ENCODE measurements around the gene MYO7A. TPM values are rescaled to one million over a fixed set of nuclear protein-coding genes. Genes with fewer than 3 reads are reported as not detected.

MYO7A gene
- total RNA-seq, 4 donors from 2014 or later: 4.8 to 9.1 (median 6.4) TPM

DNA sequence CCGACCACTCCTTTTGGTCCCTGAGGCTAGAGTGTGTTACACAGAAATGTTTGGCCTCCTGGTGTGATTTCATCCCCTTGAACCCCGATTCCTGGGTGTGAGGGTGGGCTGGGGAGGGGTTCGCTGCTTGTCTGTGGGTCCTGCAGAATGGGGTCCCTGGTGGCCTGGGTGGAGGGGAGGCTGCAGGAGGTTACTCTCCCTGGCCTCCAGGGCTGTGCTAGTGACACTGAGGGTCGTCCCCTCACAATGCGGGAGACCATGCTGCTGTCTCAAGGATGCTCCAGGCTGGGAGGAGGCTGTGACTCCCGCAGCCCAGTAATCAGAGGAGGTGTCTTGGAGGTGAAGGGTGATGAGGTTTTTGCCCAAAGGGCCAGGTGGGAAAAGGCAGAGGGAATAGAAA lies 42.4 kb upstream of the MYO7A start:
- Histone ChIP-seq H3K27me3 (no peaks in the 10 kb centered on the region), H3K27ac (replicated peaks in 1 of 4) (no peak overlapping the region), H3K36me3 (peaks cover 0 to 9% (median 2%) of the 10 kb centered on the region in 4 donors), H3K4me3 (no peak overlapping the region), H3K4me1 (peaks cover 16 to 35% (median 26%) of the 10 kb centered on the region in 4 donors), H3K9me3 (no peaks in the 10 kb centered on the region)
- intact Hi-C loops (cut with DNase I): loop anchor here (5.0 kb wide), 1 partner anchor 163 kb away; no protein-coding TSS in a partner anchor
- WGBS: 90% methylated on average over 5 of the region's 6 CpGs
- TF ChIP-seq EP300 (IDR thresholded peaks at IDR 0.05) (no peak), POLR2AphosphoS5 (IDR thresholded peaks at IDR 0.05) (no peak), POLR2A (IDR thresholded peaks at IDR 0.05; ENCODE audit: low read depth) (no peak)
- TF ChIP-seq, protein P1, sequence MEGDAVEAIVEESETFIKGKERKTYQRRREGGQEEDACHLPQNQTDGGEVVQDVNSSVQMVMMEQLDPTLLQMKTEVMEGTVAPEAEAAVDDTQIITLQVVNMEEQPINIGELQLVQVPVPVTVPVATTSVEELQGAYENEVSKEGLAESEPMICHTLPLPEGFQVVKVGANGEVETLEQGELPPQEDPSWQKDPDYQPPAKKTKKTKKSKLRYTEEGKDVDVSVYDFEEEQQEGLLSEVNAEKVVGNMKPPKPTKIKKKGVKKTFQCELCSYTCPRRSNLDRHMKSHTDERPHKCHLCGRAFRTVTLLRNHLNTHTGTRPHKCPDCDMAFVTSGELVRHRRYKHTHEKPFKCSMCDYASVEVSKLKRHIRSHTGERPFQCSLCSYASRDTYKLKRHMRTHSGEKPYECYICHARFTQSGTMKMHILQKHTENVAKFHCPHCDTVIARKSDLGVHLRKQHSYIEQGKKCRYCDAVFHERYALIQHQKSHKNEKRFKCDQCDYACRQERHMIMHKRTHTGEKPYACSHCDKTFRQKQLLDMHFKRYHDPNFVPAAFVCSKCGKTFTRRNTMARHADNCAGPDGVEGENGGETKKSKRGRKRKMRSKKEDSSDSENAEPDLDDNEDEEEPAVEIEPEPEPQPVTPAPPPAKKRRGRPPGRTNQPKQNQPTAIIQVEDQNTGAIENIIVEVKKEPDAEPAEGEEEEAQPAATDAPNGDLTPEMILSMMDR (IDR thresholded peaks at IDR 0.05): no peak
- DNase-seq (ENCODE audit: extremely low spot score): no peak

DNA sequence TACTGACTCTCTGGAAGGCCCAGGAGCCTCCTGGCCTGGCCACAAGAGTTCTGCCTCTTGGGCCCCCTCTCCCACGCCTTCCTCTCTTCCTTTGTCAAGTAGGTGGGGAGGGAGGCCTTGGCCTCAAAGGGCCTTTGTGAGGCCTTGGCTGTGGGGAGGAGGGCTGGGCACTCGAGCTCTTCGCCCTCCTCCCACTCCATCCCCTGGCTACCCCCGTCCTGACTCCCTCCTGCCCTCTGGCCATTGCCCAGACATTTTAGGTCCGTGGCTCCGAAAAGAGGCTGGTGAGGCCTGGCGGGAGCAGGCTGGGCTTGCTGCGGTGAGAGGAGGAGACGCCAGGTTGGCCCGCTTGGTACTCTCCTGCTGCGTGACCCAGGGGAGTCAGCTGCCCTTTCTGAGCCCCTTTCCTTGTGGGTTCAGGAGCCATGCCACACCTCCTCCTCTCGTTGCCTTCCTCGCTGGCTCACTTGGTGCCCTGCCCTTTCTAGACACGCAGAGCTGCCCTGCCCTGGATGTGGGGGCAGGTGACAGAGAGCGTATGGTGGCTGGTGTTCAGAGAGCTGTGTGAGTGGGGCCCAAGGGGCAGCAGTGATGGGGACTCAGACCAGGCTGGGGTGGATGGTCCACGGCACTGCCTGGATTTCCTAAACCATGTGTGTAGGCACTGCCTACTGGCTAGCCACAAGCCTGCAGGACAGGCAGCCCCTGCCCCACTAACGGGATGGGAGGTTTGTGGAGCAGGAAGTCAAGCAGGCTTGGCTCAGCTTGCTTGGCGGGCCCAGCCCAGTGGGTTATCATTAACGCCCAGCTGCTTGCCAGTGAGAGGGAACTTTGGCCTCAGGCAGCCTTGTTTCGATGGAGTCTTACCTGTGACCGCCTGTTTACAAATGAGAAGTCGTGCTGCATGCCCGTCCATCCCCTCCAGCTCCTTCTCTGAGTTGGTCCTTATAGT lies 41.2 kb upstream of the MYO7A start:
- DNase-seq (ENCODE audit: extremely low spot score): no peak
- peak overlapping the region in 3 of 4 donors; percentile 4 to 31 (median 30) for H3K27ac ChIP-seq (replicated peaks in 1 of 4)
- no peak overlapping the region for H3K4me3 ChIP-seq
- peaks cover 0 to 9% (median 2%) of the 10 kb centered on the region in 4 donors for H3K36me3 ChIP-seq
- no peaks in the 10 kb centered on the region for H3K27me3 ChIP-seq
- no peaks in the 10 kb centered on the region for H3K9me3 ChIP-seq
- no peak for TF ChIP-seq POLR2AphosphoS5 (IDR thresholded peaks at IDR 0.05)
- no peak for TF ChIP-seq POLR2A (IDR thresholded peaks at IDR 0.05; ENCODE audit: low read depth)
- TF ChIP-seq, protein P1 (IDR thresholded peaks at IDR 0.05): no peak
- TF ChIP-seq EP300 (IDR thresholded peaks at IDR 0.05): no peak
- whole genome bisulfite sequencing: 88% methylated on average over 17 of the region's 23 CpGs
- intact Hi-C loops (cut with DNase I): loop anchor here (5.0 kb wide), 1 partner anchor 164 kb away; no protein-coding TSS in a partner anchor
- peaks cover 16 to 39% (median 26%) of the 10 kb centered on the region in 4 donors for H3K4me1 ChIP-seq

DNA sequence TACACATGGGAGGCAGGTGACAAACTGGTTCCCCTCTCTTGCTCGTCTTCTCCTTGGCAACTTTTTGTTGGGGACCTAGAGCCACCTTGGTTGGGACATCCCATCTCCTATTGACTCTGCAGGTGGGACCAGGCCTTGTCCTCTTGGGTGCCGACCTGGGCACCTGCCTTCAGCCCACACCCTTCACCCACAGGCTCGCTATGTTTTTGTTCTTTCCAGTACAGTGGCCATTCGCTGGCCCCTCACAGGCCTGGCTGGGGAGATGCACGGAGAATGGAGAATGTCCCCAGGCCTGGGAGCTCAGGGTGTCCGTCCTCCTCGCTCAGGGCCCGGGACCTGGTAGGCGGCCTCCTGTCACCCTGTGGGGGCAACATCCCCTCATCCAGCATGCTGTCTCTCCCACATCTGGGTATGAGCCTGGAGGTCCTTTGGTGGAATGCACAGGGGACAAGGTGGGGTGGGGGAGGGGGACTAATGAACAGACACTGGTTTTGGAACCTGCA lies 40.3 kb upstream of the MYO7A start:
- no peak overlapping the region for H3K27ac ChIP-seq (replicated peaks in 1 of 4)
- no peak overlapping the region for H3K4me3 ChIP-seq
- 100% methylated on average over 7 of the region's 9 CpGs for WGBS
- H3K9me3 ChIP-seq: no peaks in the 10 kb centered on the region
- H3K36me3 ChIP-seq: peaks cover 0 to 9% (median 2%) of the 10 kb centered on the region in 4 donors
- H3K4me1 ChIP-seq: peaks cover 7 to 37% (median 17%) of the 10 kb centered on the region in 4 donors
- no peaks in the 10 kb centered on the region for H3K27me3 ChIP-seq
- intact Hi-C loops (cut with DNase I): loop anchor here (5.0 kb wide), 1 partner anchor 165 kb away; no protein-coding TSS in a partner anchor
- DNase-seq (ENCODE audit: extremely low spot score): no peak
- TF ChIP-seq EP300 (IDR thresholded peaks at IDR 0.05): no peak
- TF ChIP-seq POLR2AphosphoS5 (IDR thresholded peaks at IDR 0.05): no peak
- TF ChIP-seq POLR2A (IDR thresholded peaks at IDR 0.05; ENCODE audit: low read depth): no peak
- TF ChIP-seq, protein P1 (IDR thresholded peaks at IDR 0.05): no peak

DNA sequence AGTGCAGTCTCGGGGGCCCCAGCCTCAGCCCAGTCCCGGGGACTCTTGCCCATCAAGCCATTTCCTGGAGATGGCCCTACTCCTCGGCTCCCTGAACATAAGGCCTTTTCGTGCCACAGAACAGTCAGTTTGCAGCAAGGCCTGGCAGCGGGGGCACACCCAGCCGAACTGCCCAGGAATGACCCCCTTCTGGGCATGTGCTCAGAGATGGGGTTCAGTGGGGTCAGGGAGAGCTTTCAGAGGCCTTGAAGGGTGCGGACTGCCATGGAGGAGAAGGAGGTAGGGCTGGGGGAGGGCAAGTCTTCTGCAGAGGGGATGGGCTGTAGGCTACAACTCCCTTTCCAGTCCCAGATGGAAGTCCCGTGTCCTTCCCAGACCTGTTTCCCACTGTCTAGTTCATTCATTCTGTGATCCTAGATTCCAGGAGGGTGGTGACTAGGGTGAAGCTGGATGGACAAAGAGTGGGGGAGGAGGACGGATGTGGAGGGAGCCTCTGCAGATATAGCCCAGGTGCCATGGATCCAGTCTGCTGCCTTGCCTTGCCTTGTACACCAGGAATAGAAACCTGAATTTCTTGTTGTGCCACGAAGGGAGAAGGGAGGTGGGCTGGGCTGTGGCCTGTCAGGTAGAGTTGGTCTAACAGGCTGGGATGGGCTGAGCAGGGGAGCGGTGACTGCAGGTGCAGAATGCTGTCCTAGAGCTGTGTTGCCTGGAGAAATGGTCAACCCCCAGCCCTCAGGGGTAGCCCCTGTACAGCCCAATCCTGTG lies 39.6 kb upstream of the MYO7A start:
- H3K36me3 ChIP-seq: peaks cover 0 to 9% (median 2%) of the 10 kb centered on the region in 4 donors
- intact Hi-C loops (cut with DNase I): loop anchor here (5.0 kb wide), 1 partner anchor 166 kb away; no protein-coding TSS in a partner anchor
- no peaks in the 10 kb centered on the region for H3K9me3 ChIP-seq
- DNase-seq (ENCODE audit: extremely low spot score): no peak
- H3K4me3 ChIP-seq: no peak overlapping the region
- H3K27ac ChIP-seq (replicated peaks in 1 of 4): no peak overlapping the region
- TF ChIP-seq POLR2AphosphoS5 (IDR thresholded peaks at IDR 0.05) (no peak), EP300 (IDR thresholded peaks at IDR 0.05) (no peak), POLR2A (IDR thresholded peaks at IDR 0.05; ENCODE audit: low read depth) (no peak)
- TF ChIP-seq, protein P1 (IDR thresholded peaks at IDR 0.05): no peak
- H3K4me1 ChIP-seq: peaks cover under 1 to 37% (median 10%) of the 10 kb centered on the region in 4 donors
- 84% methylated on average over 11 of the region's 11 CpGs for WGBS
- no peaks in the 10 kb centered on the region for H3K27me3 ChIP-seq
